NB4 (cell line): ENCODE measurements around the gene EPSTI1.

Source experiments
- MYC ChIP-seq: IDR thresholded peaks from 2 replicates; pipeline ENCODE4 v1.6.1; 2011; ENCODE audit warnings: low read depth, low read length
- POLR2A ChIP-seq: IDR thresholded peaks from 2 replicates; pipeline ENCODE4 v1.6.1; 2011; ENCODE audit warnings: mild to moderate bottlenecking; ENCODE audit not compliant: insufficient read length; ENCODE audit errors: extremely low read depth
- TF ChIP-seq, protein P1 (sequence below): IDR thresholded peaks from one replicate; pipeline ENCODE4 v1.5.1; 2012; ENCODE audit warnings: low read depth, low read length
- TF ChIP-seq, protein P2 (sequence below): IDR thresholded peaks from 2 replicates; pipeline ENCODE4 v1.6.1; 2011; ENCODE audit warnings: low read depth, low read length

DNA sequence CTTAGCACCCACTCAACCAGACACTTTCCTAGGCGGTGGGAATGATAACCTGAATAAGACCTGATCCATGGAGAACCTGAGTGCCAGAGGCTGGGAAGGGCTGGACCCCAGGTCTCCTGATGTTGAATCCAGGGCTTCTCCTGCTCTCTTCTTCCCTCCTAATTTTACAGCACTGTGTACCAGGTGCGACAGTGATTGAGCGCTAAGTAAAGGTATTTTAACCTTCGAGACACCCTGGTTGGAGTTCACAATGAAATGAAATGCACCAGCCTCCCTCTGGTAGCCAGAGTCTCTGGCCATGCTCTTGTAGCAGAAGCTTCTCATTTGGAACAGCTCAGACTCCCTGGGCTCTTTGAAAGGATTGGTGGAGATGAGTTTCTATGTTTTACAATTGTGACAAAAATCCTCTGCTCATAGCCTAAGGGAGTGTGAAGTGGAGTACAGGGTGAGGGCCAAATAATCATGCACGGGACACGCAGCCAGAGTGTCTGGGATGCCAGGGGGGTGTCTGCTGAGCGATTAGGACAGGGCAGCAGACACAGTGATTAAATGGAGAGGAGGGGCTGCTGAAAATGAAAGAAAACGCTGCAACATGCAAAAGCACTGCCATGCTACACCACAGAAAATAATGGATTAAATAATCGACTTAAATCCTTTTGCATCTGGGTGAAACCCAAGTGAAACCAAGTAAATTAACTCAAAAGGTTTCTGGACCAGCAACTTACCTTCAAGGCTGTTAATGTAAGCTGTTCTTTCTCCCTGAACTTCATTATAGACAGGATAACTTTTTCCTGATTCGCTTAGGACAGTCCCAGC is 126.9 kb downstream of the EPSTI1 start:
- TF ChIP-seq, protein P1, sequence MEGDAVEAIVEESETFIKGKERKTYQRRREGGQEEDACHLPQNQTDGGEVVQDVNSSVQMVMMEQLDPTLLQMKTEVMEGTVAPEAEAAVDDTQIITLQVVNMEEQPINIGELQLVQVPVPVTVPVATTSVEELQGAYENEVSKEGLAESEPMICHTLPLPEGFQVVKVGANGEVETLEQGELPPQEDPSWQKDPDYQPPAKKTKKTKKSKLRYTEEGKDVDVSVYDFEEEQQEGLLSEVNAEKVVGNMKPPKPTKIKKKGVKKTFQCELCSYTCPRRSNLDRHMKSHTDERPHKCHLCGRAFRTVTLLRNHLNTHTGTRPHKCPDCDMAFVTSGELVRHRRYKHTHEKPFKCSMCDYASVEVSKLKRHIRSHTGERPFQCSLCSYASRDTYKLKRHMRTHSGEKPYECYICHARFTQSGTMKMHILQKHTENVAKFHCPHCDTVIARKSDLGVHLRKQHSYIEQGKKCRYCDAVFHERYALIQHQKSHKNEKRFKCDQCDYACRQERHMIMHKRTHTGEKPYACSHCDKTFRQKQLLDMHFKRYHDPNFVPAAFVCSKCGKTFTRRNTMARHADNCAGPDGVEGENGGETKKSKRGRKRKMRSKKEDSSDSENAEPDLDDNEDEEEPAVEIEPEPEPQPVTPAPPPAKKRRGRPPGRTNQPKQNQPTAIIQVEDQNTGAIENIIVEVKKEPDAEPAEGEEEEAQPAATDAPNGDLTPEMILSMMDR: no peak
- TF ChIP-seq POLR2A (no peak), MYC (no peak)
- TF ChIP-seq, protein P2, sequence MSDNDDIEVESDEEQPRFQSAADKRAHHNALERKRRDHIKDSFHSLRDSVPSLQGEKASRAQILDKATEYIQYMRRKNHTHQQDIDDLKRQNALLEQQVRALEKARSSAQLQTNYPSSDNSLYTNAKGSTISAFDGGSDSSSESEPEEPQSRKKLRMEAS: no peak
